DOHH2 (cell line): ENCODE measurements around the gene GATM.
A peak's percentile ranks its signal among the peaks of the same experiment; 100 is the strongest.

ENCODE experiments used
- EZH2phosphoT487 ChIP-seq: fragments of 200-600 bp; sonication (generic); IDR thresholded peaks from 2 replicates; pipeline ENCODE4 v1.6.1; 2017; ENCODE audit warnings: borderline replicate concordance, mild to moderate bottlenecking, antibody characterized with exemption, low read length, moderate library complexity, mixed read lengths
- TF ChIP-seq, protein P1 (sequence below): fragments of 200-600 bp; sonication (generic); IDR thresholded peaks from one replicate; pipeline ENCODE4 v1.5.1; 2014; ENCODE audit warnings: antibody characterized with exemption, mild to moderate bottlenecking, low read depth, low read length; ENCODE audit not compliant: poor library complexity, severe bottlenecking

DNA sequence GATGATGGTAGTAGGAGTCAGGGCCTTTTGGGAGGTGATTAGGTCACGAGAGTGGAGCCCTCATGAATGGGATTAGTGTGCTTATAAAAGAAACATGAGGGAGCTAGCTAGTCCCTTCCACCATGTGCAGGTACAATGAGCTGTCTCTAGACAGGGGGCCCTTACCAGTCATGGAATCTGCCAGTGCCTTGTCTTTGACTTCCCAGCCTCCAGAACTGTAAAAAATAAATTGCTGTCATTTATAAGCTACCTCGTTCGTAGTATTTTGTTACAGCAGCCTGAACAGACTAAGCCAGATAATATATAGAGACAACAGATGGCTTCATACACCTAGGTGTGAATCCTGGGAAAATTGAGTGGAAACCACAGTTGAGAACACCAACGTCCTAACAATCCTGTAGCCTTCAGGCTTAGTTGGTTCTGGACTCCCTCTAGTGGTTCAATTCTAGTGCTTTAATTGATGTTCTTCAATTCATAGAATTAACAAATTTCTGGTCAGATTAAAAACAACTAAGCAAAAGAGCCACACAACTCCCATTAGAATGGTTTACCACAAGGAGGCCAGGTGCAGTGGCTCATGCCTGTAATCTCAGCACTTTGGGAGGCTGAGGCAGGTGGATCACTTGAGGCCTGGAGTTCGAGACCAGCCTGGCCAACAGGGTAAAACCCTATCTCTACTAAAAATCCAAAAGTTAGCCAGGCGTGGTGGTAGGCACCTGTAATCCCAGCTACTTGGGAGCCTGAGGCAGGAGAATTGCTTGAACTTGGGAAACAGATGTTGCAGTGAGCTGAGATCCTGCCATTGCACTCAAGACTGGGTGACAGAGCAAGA is 21.3 kb upstream of the GATM start:
- TF ChIP-seq, protein P1, sequence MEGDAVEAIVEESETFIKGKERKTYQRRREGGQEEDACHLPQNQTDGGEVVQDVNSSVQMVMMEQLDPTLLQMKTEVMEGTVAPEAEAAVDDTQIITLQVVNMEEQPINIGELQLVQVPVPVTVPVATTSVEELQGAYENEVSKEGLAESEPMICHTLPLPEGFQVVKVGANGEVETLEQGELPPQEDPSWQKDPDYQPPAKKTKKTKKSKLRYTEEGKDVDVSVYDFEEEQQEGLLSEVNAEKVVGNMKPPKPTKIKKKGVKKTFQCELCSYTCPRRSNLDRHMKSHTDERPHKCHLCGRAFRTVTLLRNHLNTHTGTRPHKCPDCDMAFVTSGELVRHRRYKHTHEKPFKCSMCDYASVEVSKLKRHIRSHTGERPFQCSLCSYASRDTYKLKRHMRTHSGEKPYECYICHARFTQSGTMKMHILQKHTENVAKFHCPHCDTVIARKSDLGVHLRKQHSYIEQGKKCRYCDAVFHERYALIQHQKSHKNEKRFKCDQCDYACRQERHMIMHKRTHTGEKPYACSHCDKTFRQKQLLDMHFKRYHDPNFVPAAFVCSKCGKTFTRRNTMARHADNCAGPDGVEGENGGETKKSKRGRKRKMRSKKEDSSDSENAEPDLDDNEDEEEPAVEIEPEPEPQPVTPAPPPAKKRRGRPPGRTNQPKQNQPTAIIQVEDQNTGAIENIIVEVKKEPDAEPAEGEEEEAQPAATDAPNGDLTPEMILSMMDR, result peak; percentile 70
- TF ChIP-seq EZH2phosphoT487, result no peak
